Glomerular visceral epithelial cell (primary cell): Measurements from ENCODE around the gene FN1.

ENCODE experiments used
- DNase-seq: peaks from one replicate; pipeline ENCODE4 v3.0.0-alpha.2; 2016; ENCODE audit errors: extremely low spot score

FN1 gene

DNA sequence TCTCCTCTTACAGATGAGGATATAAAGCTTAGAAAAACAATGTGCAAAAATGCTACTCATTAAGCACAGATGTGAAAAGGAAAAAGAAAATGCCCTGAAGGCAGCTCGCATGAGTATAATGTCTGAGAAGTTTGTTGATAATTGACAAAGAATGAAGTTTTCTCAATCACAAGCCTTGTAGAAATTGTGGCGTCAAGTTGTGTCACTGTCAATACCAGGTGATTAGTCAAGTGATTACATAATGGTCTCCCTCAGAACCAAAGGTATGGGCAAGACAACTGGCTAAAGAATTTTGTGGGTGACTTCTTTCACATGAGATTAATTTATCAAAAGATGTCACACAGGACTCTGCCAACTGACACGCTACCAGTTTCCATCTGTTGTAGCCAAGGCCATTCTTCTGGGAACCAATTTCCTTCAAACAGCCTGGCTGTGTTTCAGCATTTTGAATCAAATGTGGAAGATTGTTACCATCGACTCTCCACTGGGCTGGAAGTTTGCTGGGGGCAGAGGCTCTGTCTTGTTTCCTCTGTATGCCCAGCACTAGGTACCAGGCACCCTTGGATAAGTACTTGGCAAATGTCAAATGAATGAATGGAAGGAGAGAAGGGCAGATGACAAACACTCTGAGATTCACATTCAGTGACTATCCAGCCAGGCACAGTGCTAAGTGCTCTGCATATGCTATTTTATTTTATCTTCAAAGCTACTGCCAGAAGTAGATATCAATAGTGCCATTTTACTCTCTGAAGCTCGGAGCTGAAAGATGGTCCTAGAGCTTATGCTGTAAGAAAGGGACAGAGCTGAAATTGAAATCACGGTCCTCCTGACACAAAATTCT is 5.9 kb upstream of the FN1 start:
- DNase-seq, result no peak

DNA sequence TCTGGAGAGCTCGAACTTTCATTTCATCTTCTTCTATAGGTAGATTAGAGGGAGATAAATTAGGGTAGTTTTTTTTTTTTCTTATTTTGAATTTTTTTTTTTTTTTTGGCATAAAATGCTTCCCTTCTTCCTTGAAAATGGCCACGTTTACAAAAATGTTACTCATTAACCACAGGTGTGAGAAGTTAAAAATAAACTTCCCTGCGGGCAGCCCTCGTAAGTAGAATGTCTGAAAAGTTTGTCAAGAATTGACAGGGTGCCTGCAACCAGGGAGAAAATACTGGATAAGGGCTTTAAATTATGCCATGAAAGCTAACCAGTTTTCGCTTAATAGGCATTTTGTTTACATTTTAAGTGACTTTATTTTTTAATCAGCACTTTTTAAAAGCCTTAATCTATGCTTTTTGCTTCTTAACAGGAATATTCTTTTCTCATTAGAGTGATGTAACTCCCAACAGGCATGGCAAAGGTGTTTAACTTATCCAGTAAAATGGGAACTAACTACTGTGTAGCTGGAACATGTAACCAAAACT is 4.2 kb upstream of the FN1 start:
- DNase-seq, result no peak

DNA sequence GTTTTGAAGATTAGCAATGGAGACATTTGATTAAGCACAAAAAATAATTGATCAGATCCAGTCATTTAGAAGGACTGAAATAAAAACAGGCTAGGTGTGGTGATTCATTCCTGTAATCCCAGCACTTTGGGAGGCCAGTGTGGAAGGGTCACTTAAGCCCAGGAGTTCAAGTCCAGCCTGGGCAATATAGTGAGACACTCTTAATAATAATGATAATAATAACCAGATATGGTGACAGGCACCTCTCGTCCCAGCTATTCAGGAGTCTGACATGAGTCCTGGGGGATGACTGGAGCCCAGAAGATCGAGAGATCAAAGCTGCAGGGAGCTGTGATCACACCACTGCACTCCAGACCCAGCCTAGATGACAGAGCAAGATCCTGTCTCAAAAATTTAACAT is 3.5 kb upstream of the FN1 start:
- no peak for DNase-seq

DNA sequence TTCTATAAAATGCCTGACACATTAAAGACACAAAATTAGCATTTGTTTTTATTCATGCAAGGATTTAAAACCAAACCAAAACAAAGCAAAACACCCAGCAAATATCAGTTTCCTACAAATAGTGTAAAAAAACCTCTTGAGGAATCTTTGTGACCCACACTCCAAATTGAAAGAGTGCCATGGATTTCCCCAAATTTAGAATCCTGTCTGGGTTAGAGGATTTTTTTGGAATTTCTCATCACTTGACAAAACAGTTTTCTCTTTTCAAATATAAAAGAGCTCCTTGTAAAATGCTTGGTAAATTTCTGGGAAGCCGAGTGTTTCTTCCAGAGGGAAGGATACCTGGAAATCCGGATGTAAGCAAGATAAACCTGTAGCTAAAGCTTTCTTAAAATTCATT is 1.7 kb upstream of the FN1 start:
- DNase-seq, result no peak

DNA sequence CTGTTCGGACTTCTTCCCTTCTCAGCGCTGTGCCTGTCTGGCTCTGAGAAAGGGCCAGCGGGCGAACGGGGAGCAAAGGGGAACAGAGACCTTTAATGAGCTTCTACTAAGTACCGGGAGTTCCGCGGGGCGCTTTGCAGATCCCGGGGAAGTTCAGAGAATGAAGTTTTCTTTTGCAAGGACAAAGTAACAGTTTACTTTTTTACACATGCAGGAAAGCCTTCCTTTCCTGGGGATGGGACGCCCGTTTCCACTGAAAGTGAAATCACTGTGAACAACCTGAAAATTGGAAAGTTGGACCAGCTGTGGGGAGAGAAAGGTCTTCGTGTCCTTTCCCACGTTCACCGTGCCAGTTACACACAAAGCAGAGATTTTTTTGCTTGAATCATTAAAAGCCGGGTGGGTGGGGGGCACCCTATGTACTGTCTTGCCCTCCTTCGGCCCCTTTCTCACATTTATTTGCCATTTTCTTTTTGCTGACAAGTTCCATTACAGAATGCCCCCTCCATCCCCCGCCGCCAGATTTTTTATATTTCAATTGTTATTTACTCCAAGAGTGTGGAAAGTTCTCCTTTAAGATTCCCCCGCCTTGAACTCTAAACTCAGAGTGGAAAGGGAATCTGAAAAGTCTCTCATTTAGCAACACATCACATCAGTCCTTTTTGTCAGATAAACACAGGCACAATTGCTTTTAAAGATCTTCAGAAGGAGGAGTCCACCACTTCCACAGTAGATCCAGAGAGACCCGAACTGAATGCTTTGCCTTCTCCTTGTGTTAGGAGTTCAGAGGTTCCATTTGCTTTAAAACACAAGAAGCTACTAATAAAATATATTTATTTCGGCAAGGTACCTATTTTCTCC is 1.1 kb upstream of the FN1 start:
- DNase-seq, result no peak

DNA sequence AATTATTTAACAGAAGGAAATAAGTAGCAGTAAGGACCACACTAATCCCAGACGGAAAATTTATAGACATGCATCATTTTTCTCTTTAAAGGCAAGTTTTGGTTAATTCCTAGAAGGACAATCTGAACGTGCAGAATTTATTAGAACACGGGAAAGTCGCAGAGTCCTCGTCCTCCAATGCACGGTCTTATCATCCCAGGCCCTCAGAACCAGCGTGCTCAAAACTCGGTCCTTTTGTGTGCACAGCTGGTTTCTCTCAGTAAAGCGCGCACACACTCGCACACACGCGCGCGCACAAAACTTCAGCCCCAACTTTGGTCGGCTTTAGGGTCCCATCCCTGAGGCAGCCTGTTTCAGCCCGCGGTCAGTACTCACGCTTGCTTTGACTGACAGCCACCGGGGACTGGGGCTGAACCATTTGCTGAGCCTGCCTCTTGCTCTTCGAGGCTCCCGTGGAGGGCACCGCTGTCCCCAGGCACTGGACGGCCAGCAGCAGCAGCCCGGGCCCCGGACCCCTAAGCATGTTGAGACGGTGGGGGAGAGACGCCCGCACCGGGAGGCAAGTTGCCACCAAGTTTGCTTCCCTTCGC is 493 bp downstream of the FN1 start:
- peak; percentile 55 for DNase-seq

DNA sequence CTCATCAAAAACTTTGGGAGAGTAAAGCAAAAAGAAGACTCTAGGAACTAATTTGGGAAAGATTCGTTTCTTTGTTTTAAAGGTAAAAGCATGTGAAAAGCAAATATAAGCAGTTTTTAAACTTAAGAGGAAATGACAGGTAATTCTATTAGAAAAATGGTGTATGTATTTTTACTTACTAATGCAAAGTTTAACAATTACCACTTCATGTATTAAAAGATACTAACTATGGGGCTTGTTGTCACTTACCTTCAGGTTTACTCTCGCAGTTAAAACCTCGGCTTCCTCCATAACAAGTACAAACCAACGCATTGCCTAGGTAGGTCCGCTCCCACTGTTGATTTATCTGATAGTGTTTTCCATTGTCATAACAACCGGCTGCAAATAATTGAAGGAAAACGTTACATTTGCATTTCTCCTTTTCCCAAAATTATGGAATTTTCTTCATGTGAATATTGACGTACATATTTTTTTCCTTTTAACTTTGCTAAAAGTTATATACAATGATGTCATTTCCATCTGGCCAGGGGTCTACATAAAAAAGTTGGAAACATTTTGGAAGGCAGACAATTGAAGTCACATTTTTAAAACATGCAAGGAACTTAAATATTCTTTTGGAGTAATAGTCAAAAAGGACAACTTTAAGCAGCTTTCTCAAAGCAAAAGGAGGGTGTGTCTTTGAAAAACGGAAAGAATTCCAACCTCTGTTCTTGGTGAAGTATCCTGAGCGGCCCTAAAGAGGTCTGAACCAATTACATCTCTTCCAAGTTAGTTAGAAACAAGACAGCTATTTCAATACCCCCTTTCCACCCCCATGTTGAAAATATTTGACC is 1.2 kb downstream of the FN1 start:
- DNase-seq, result peak; percentile 46

DNA sequence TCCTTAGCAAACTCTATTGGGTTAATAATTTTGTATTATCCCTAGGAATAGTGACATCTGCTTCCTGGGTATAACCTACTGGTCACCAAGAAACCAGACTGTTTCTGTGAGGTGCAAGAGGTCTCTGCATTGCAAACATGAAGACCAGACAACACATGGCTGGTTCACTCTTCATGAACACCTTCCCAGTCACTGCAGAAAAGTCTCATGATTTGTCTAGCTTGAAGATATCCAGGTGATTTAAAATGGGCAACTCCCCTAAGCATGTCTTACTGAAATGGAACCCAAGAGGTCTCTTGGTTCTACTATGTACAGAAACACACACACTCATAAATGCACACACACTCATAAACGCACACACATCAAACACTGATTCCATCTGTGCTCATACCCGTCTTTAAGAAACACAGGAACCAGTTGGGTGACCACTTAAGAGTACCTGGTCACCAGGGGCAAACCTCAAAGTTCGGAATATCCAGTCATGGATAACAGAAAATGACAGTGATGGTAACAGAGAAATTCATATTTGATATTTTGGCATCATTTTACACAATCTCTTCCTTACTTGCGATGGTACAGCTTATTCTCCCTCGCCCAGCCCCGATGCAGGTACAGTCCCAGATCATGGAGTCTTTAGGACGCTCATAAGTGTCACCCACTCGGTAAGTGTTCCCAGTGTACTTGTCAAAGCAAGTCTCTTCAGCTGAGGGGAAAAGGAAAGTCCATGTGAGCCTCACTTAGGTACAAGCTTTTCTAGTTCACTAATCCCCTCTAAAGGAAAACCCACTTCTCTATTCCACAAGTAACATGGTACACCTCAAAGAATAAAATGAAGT is 2.9 kb downstream of the FN1 start:
- no peak for DNase-seq

DNA sequence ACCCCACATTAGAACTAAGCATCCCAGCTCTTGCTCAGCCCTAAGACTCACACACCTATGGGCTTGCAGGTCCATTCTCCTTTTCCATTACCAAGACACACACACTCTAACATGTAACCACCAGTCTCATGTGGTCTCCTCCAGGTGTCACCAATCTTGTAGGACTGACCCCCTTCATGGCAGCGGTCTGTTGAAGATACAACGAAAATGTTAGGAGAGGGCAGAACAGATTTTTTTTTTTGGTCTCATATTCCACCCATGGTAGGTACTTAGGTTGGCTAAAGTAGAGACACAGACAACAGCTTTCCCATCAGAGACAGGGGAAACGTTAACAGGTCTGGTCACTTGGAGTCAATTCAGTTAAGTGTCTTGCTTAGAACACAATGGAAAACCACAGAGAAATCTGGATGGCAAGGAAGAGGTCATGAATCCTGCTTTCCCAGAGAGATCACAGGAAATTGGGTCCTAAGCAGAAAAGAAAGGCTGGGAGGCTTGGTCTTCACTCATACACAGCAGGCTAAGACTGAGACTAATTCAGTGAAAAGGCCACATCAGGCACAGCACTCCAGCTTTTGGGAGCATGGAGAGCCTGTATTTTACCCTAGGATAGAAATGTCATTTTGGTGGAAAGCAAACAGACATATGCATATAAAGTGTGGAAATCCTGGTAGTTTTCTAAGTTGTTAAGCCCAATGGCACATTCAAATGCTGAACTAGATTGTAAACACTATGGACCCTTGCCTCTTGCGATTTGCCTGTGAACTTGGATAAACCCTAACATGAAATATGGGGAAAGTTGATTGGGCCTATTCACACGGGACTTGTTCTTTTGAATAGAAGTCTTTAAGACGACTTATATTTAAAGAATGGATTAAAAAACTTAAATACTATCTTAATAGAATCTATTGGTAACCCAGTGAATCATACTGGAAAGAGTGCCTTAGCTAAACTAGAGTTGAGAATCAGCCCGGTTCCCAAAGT is 3.8 kb downstream of the FN1 start:
- DNase-seq, result peak; percentile 42

DNA sequence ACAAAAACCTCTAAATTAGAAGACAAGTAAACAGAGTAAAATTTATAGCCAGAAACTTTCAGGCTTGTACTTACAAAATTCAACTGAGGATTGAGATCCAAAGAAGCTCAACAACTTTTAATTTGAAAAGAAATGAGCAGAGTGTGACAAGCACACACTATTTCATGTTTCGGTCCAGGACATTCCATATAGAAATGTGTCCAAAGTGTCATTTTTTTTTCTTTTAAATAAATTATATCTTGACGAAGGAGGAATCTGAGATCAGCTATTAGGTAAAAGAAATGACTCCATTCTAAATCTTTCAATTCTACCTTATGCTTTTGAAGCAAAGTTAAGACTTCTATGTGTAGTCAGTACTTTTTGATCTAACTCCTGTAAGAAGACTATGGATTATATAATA is 4.6 kb downstream of the FN1 start:
- DNase-seq, result no peak

DNA sequence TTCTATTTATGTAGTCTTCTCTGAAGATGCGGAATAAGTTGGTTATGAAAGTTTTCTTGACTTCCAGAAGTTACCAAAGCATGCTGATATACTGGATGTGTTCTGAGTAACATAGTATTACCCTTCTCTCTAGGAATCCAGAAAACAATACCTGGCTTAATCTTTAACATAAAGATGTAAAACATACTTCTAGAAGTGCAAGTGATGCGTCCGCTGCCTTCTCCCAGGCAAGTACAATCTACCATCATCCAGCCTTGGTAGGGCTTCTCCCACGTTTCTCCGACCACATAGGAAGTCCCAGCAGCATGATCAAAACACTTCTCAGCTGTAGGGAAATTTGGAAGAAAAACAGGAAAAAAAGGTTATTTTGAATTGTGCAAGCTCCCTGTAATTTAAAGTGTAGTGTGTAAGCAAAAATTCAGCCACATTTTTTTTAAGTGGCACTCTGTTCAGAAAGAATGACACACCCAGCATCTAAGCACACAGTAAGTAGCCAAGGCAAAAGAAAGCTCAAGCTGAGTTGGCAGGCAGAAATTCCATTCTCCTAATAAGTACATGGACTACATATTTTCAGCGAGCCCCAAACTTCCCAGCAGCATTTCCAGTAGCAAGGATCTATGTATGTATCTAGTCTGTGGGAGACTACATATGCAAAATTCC is 5.2 kb downstream of the FN1 start:
- peak; percentile 57 for DNase-seq

DNA sequence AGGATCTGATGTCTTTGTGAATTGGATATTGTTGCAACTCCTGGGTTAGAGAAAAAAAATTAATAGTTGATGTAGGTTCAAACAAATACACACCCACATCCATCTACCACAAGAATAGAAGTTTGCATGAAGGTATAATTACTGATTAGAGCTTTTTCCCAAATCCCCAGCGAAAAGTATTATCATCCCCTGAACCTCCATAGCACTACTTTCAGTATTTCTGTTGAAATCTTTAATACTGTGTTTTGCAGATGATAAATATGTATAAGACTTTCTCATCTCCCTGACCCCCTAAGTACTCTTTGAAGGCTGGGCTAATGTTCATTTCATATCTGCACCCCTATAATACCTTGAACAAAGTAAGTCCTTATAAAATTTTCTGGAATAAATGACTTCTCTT is 6.4 kb downstream of the FN1 start:
- no peak for DNase-seq

DNA sequence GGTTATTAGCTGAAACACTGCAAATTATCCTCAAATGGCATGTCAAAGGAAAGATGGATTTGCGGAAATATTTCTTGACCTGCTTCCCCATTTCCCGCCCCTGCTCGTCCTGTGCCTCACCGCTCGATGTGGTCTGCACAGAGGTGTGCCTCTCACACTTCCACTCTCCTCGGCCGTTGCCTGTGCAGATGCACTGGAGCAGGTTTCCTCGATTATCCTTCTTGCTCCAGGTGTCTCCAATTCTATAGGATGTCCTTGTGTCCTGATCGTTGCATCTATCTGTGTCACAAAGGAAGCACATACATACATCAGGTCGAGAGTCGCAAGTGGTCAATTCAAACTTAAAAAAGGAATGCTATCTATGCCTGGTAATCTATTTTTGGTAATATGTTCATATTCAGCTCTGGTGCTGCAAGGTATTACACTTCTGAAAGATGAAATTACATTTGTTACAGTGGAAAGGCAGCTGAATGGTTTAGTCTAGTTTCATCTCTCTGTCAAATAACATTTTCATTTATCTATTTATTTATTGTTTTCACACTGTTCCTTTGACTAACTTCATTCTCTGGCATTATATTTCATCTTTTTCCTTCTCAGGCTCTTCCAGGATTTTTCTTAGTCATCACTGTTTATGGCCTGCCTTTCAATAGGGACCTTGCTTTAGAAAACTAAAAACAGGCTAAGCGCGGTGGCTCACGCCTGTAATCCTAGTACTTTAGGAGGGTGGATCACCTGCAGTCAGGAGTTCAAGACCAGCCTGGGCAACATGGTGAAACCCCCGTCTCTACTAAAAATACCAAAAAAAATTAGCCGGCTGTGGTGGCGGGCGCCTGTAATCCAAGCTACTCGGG is 7.6 kb downstream of the FN1 start:
- no peak for DNase-seq

DNA sequence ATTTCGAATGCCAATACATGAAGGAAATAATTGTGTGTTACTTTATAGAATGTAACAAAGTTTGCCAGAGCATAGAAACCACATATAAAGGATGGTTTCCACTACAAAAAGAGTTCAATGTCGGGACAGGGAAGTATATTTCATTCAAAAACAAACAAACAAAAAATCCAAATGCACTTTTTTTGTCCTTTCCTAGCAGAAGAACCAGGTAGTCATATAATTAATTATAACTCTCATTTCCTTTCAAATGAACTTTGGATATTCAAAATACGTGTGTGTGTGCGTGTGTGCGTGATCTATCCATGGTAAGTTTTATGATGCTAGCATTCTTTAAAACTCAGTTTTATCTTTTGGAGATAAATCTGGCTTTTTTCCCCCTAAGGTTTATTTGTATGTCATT is 8.3 kb downstream of the FN1 start:
- no peak for DNase-seq

DNA sequence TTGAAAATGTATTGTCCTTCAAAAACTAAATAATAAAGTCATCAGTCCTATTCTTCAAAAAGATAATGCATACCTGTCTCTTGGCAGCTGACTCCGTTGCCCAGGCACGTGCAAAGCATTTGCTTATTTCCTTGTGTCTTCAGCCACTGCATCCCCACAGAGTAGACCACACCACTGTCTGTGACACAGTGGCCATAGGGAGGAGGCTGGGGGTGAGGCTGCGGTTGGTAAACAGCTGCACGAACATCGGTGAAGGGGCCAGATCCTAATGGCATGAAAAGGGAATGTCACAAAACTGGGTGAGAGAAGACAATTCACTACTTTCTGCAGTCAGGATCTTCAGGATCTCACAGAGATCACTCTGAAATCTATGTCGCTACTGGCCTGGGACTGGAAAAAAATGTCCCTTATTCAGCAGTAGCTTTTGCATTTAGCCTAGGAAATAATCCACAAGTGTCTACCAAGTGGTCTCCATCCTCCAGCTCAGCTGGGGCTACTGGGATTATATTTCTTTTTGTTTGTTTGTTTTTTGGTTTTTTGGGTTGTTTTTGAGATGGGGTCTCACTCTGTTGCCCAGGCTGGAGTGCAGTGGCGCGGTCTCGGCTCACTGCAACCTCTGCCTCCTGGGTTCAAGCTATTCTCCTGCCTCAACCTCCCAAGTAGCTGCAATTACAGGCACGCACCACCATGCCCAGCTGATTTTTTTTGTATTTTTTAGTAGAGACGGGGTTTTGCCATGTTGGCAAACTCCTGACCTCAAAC is 10.7 kb downstream of the FN1 start:
- DNase-seq, result peak; percentile 45

DNA sequence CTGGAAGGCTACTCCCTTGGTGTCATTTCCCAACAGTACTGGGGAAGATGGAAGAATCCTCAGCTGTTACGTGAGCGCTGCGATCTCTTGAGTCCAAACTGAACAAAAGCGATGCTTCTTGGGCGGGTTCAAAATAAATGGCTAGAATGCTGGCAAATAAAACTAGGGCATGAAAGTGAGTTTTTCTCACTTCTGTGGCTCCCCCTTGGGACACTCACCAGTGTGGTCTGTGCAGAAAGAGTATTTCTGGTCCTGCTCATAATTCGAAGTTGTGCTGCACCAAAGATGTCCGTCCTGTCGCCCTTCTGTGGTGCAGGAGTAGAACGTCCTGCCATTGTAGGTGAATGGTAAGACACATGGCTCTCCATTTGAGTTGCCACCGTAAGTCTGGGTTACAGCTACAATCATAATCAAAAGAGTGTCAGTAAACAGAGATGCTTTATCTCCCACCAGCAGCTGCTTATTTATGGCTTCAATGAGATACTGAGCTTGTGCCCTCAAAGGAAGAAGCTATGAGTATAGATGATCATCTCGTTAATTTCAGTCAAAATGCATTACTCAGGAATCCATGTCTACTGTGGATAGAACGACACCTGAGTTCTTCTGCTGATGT is 11.8 kb downstream of the FN1 start:
- DNase-seq, result no peak

DNA sequence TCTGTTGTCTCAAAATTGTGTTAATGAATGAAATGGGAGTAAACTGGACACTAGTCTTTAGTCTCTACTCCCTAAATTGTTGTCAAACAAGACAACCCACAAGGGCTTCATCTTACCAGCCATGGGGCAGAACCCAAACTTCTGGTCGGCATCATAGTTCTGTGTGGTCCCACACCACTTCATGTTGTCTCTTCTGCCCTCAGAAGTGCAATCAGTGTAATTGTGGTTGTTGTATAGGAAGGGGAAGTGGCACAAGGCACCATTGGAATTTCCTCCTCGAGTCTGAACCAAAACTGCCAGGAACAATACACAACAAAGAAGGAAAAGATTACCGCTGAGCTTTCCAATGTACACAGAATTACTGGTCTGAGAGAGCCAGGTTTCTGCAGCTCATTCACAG is 12.6 kb downstream of the FN1 start:
- no peak for DNase-seq
